SU-DHL-6 (cell line): Measurements from ENCODE around the gene IL22RA2.

ENCODE experiments used
- H2AFZ ChIP-seq: fragments of 200-600 bp; sonication (generic); 2 replicates; pipeline ENCODE4 v1.6.1; 2014; ENCODE audit warnings: low read depth, mild to moderate bottlenecking, moderate library complexity, mixed read lengths, antibody characterized with exemption, low read length; ENCODE audit not compliant: severe bottlenecking
- H3F3A ChIP-seq: fragments of 200-600 bp; shearing (Covaris generic); 2 replicates; pipeline ENCODE4 v1.6.0; 2016; ENCODE audit warnings: antibody characterized with exemption, mild to moderate bottlenecking; ENCODE audit not compliant: insufficient read depth
- H3K27ac ChIP-seq: fragments of 200-600 bp; sonication (generic); 2 replicates; pipeline ENCODE4 v1.5.1; 2016; ENCODE audit warnings: low read depth, mild to moderate bottlenecking, low read length, moderate library complexity, mixed read lengths
- H3K27me3 ChIP-seq: fragments of 200-600 bp; sonication (generic), shearing (Covaris generic); 2 replicates; pipeline ENCODE4 v1.6.0; 2014; ENCODE audit warnings: mild to moderate bottlenecking, low read length
- H3K36me3 ChIP-seq: fragments of 200-600 bp; sonication (generic); 2 replicates; pipeline ENCODE4 v1.6.1; 2014; ENCODE audit warnings: mild to moderate bottlenecking, low read length, mixed read lengths
- H3K4me2 ChIP-seq: fragments of 300-600, 200-600 bp; shearing (Covaris generic), sonication (generic); 2 replicates; pipeline ENCODE4 v1.6.0; 2014; ENCODE audit warnings: low read length, low read depth, mild to moderate bottlenecking; ENCODE audit not compliant: poor library complexity, severe bottlenecking
- H3K4me3 ChIP-seq: fragments of 200-600 bp; sonication (generic); 2 replicates; pipeline ENCODE4 v1.5.1; 2014; ENCODE audit warnings: antibody characterized with exemption, low read length, mild to moderate bottlenecking, mixed read lengths; ENCODE audit not compliant: insufficient read depth, poor library complexity, severe bottlenecking
- H3K79me2 ChIP-seq: fragments of 200-600 bp; sonication (generic); 2 replicates; pipeline ENCODE4 v1.6.1; 2014; ENCODE audit warnings: mild to moderate bottlenecking, low read length, moderate library complexity; ENCODE audit not compliant: insufficient read depth
- H3K9ac ChIP-seq: fragments of 200-600 bp; sonication (generic); 2 replicates; pipeline ENCODE4 v1.7.0; 2014; ENCODE audit warnings: mild to moderate bottlenecking, low read length
- H3K9me2 ChIP-seq: fragments of 200-600 bp; sonication (generic); replicated peaks from 2 replicates; pipeline ENCODE4 v1.6.1; 2014; ENCODE audit warnings: low read length; ENCODE audit not compliant: insufficient read depth
- H3K9me3 ChIP-seq: fragments of 200-600 bp; sonication (generic); 2 replicates; pipeline ENCODE4 v1.6.1; 2014; ENCODE audit warnings: low read length, mixed read lengths; ENCODE audit not compliant: insufficient read depth
- H4K20me1 ChIP-seq: fragments of 200-600 bp; sonication (generic); 2 replicates; pipeline ENCODE4 v1.6.1; 2014; ENCODE audit warnings: low read depth, mild to moderate bottlenecking, antibody characterized with exemption, low read length, moderate library complexity, mixed read lengths
- EZH2phosphoT487 ChIP-seq: fragments of 200-600 bp; sonication (generic), shearing (Covaris generic); conservative IDR thresholded peaks from 2 replicates; pipeline ENCODE4 v1.6.1; 2018; ENCODE audit warnings: mild to moderate bottlenecking, antibody characterized with exemption, low read length, moderate library complexity, mixed read lengths
- TF ChIP-seq, protein P1 (sequence below): fragments of 200-600 bp; sonication (generic); IDR thresholded peaks from one replicate; pipeline ENCODE4 v1.5.1; 2017; ENCODE audit warnings: antibody characterized with exemption, mild to moderate bottlenecking, low read length, moderate library complexity; ENCODE audit not compliant: insufficient read depth, poor library complexity, severe bottlenecking

IL22RA2 gene

DNA sequence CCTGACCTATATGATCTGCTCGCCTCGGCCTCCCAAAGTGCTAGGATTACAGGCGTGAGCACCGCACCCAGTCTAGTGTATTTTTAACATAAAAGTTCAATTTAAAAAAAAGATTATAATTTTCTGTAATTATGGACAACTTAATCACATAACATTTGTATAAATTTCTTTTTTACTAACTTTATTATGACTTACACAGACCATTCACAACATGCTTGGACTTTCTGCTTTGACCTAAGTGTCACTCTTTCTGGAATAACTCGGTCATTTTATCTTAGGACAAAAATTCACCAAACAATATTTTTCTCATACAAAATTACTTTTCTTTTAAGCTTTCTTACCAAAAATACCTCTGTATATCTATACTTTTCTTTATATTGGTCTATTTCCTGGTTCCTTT, 15.4 kb upstream of the IL22RA2 start:
- Histone ChIP-seq H3K4me2 (no peak overlapping the region), H2AFZ (no peak overlapping the region), H3K9me2 (no peaks in the 10 kb centered on the region), H3K27ac (no peak overlapping the region), H3K4me3 (no peak overlapping the region), H3K79me2 (no peaks in the 10 kb centered on the region), H3K36me3 (peaks cover 5% of the 10 kb centered on the region; the same call in 1 of the 2 replicates), H3K9me3 (peaks cover 27% of the 10 kb centered on the region; the same call in 1 of the 2 replicates), H3K9ac (no peak overlapping the region), H3K27me3 (no peaks in the 10 kb centered on the region), H4K20me1 (no peaks in the 10 kb centered on the region), H3F3A (no peaks in the 10 kb centered on the region)
- no peak for TF ChIP-seq EZH2phosphoT487
- TF ChIP-seq, protein P1, sequence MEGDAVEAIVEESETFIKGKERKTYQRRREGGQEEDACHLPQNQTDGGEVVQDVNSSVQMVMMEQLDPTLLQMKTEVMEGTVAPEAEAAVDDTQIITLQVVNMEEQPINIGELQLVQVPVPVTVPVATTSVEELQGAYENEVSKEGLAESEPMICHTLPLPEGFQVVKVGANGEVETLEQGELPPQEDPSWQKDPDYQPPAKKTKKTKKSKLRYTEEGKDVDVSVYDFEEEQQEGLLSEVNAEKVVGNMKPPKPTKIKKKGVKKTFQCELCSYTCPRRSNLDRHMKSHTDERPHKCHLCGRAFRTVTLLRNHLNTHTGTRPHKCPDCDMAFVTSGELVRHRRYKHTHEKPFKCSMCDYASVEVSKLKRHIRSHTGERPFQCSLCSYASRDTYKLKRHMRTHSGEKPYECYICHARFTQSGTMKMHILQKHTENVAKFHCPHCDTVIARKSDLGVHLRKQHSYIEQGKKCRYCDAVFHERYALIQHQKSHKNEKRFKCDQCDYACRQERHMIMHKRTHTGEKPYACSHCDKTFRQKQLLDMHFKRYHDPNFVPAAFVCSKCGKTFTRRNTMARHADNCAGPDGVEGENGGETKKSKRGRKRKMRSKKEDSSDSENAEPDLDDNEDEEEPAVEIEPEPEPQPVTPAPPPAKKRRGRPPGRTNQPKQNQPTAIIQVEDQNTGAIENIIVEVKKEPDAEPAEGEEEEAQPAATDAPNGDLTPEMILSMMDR = no peak

DNA sequence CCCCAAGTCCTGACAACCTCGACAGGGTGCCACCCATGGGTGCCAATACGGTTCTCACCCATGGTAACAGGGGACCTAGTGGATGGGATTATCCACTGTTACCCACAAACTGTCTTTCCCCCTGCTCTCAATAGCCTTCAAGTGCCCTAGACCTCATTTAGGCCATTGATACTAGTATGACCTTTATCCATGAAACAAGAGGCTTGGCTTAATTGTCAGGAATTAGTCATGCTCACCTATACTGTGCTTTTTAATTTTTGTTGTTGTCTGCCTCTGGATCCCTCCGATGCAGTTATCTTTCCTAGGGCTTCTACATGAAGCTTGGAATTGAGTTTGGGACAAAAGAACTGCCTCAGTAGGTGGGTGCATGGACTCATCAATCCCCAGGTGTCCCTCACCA, 11.8 kb upstream of the IL22RA2 start:
- H2AFZ ChIP-seq = no peak overlapping the region
- TF ChIP-seq, protein P1 = no peak
- TF ChIP-seq EZH2phosphoT487 = no peak
- H3K36me3 ChIP-seq = peaks cover 5% of the 10 kb centered on the region; the same call in 1 of the 2 replicates
- H3K4me2 ChIP-seq = no peak overlapping the region
- no peak overlapping the region for H3K4me3 ChIP-seq
- H3K27ac ChIP-seq = no peak overlapping the region
- no peak overlapping the region for H3K9ac ChIP-seq
- H3F3A ChIP-seq = no peaks in the 10 kb centered on the region
- H3K27me3 ChIP-seq = no peaks in the 10 kb centered on the region
- H3K9me2 ChIP-seq = no peaks in the 10 kb centered on the region
- no peaks in the 10 kb centered on the region for H4K20me1 ChIP-seq
- peaks cover 50% of the 10 kb centered on the region; the same call in 1 of the 2 replicates for H3K9me3 ChIP-seq
- H3K79me2 ChIP-seq = no peaks in the 10 kb centered on the region

DNA sequence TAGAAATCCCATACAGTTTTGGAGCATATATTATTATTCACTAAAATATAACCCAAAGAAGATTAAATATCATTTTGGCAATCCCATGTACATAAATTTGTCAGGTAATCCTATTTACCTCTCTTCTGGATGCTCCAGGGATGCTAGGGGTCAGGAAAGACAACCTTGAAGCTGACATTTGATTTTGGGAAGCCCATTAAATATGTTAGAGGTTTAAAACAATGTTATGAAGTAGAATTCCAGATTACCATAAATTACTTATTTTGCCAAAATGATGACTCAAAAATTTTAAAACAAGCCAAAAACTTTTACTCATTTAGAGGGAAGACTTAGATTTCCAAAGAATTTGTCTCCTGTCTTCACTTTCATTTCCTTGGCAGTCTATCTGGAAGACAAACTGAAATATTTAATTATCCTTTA, 9.2 kb upstream of the IL22RA2 start:
- Histone ChIP-seq H3K79me2 (no peaks in the 10 kb centered on the region), H3K36me3 (0 out of 2 replicates have a peak, but pooled peaks cover under 1% of the 10 kb centered on the region), H3K27ac (no peak overlapping the region), H3K27me3 (no peaks in the 10 kb centered on the region), H3K9ac (no peak overlapping the region), H2AFZ (no peak overlapping the region), H3F3A (no peaks in the 10 kb centered on the region), H4K20me1 (no peaks in the 10 kb centered on the region), H3K4me3 (no peak overlapping the region), H3K9me2 (no peaks in the 10 kb centered on the region), H3K4me2 (no peak overlapping the region), H3K9me3 (peaks cover 39% of the 10 kb centered on the region; the same call in 1 of the 2 replicates)
- no peak for TF ChIP-seq EZH2phosphoT487
- TF ChIP-seq, protein P1 = no peak
